ENCODE measurements around the gene LMX1A. TPM values are rescaled to one million over a fixed set of nuclear protein-coding genes. Genes with fewer than 3 reads are reported as not detected.

LMX1A gene
- total RNA-seq, 4 donors from 2014 or later, result 0.13 to 1.1 (median 0.51) TPM

- Histone ChIP-seq H3K4me1 (peaks cover 0 to 18% (median 9%) of the 10 kb centered on the region in 3 donors), H3K27me3 (peaks cover 45% of the 10 kb centered on the region), H3K27ac (no peak overlapping the region), H3K9me3 (no peaks in the 10 kb centered on the region), H3K36me3 (no peaks in the 10 kb centered on the region), H3K4me3 (no peak overlapping the region)
- WGBS, 2 donors (ENCODE audit: low coverage in 1 of 2), result 14 to 25% methylated on average over 1 to 2 of the region's 2 CpGs
- ATAC-seq, result no peak
- TF ChIP-seq CTCF (IDR thresholded peaks at IDR 0.05), result no peak
- no peak for TF ChIP-seq POLR2A (IDR thresholded peaks at IDR 0.05)
- no peak for TF ChIP-seq EP300 (IDR thresholded peaks at IDR 0.05)
- TF ChIP-seq POLR2AphosphoS5 (IDR thresholded peaks at IDR 0.05), result no peak
These were observed 8.8 kb upstream of the LMX1A start for GRCh38 chr1:165365341-165365740.

GRCh38 chr1:165364568-165365133, 8.1 kb upstream of the LMX1A start:
- TF ChIP-seq EP300 (IDR thresholded peaks at IDR 0.05) (no peak), CTCF (IDR thresholded peaks at IDR 0.05) (no peak), POLR2A (IDR thresholded peaks at IDR 0.05) (no peak), POLR2AphosphoS5 (IDR thresholded peaks at IDR 0.05) (no peak)
- H3K36me3 ChIP-seq, result no peaks in the 10 kb centered on the region
- H3K9me3 ChIP-seq, result no peaks in the 10 kb centered on the region
- H3K4me1 ChIP-seq, result peaks cover 0 to 17% (median 9%) of the 10 kb centered on the region in 3 donors
- H3K27me3 ChIP-seq, result peaks cover 44% of the 10 kb centered on the region
- H3K4me3 ChIP-seq, result no peak overlapping the region
- peak; percentile 84 for ATAC-seq
- WGBS, 2 donors (ENCODE audit: low coverage in 1 of 2), result 20 to 50% methylated on average over 2 of the region's 6 CpGs
- peak overlapping the region in 1 of 4 donors; percentile 29 for H3K27ac ChIP-seq

- Histone ChIP-seq H3K27ac (peak overlapping the region in 1 of 4 donors; percentile 35), H3K9me3 (no peaks in the 10 kb centered on the region), H3K4me3 (peak overlapping the region in 1 of 2 donors; percentile 51), H3K36me3 (no peaks in the 10 kb centered on the region), H3K27me3 (peaks cover 78% of the 10 kb centered on the region), H3K4me1 (peaks cover 0 to 49% (median 29%) of the 10 kb centered on the region in 3 donors)
- WGBS, 2 donors (ENCODE audit: low coverage in 1 of 2), result 33% methylated on average over 2 of the region's 25 CpGs; no CpG with 5 or more reads in 1 of the 2 donors
- no peak for TF ChIP-seq POLR2AphosphoS5 (IDR thresholded peaks at IDR 0.05)
- TF ChIP-seq EP300 (IDR thresholded peaks at IDR 0.05), result no peak
- no peak for TF ChIP-seq POLR2A (IDR thresholded peaks at IDR 0.05)
- no peak for TF ChIP-seq CTCF (IDR thresholded peaks at IDR 0.05)
- no peak for ATAC-seq
These were observed 361 bp upstream of the LMX1A start for GRCh38 chr1:165356876-165357275.

GRCh38 chr1:165355139-165355976, 1.2 kb downstream of the LMX1A start:
- WGBS, 2 donors (ENCODE audit: low coverage in 1 of 2), result 7 to 10% methylated on average over 6 to 20 of the region's 53 CpGs
- Histone ChIP-seq H3K27me3 (peaks cover 93% of the 10 kb centered on the region), H3K27ac (peak overlapping the region in 1 of 4 donors; percentile 35), H3K4me3 (peak overlapping the region in 1 of 2 donors; percentile 51), H3K4me1 (peaks cover 0 to 52% (median 29%) of the 10 kb centered on the region in 3 donors), H3K36me3 (no peaks in the 10 kb centered on the region), H3K9me3 (no peaks in the 10 kb centered on the region)
- peak; percentile 31 for ATAC-seq
- no peak for TF ChIP-seq POLR2A (IDR thresholded peaks at IDR 0.05)
- TF ChIP-seq CTCF (IDR thresholded peaks at IDR 0.05), result no peak
- TF ChIP-seq EP300 (IDR thresholded peaks at IDR 0.05), result no peak

Measured in gastroesophageal sphincter (tissue), 4 donors.